Prostate gland (tissue), 2 donors: ENCODE data around the gene IL32. TPM values are rescaled to one million over a fixed set of nuclear protein-coding genes. Genes with fewer than 3 reads are reported as not detected.

Experiments
- DNase-seq: peaks from one replicate; pipeline ENCODE4 v3.0.0-alpha.2; 2019; ENCODE audit warnings: low spot score
- H3K27ac ChIP-seq, 2 donors: fragments of 200-600 bp; sonication (generic); 2 replicates each; pipeline ENCODE4 v1.5.1; 2017 to 2019
- H3K27me3 ChIP-seq: fragments of 200-600 bp; sonication (generic); replicated peaks from 2 replicates; pipeline ENCODE4 v1.5.1; 2019; ENCODE audit not compliant: insufficient read depth
- H3K36me3 ChIP-seq, 2 donors: fragments of 200-600 bp; sonication (generic); 1 replicate in 1 of 2; 2 replicates in 1 of 2; pipeline versions ENCODE4 v1.5.1 to v1.8.1; 2017 to 2019
- H3K4me1 ChIP-seq: fragments of 200-600 bp; sonication (generic); replicated peaks from 2 replicates; pipeline ENCODE4 v1.5.1; 2019
- H3K4me3 ChIP-seq, 2 donors: fragments of 200-600 bp; sonication (generic); 2 replicates each; pipeline ENCODE4 v1.5.1; 2017 to 2019
- H3K9me3 ChIP-seq: fragments of 200-600 bp; sonication (generic); 2 replicates; pipeline ENCODE4 v1.5.1; 2017
- POLR2A ChIP-seq: fragments of 450-650 bp; IDR thresholded peaks from one replicate; pipeline ENCODE4 v1.6.1; 2016; ENCODE audit warnings: antibody characterized with exemption, mild to moderate bottlenecking
- POLR2AphosphoS5 ChIP-seq: sonication (generic); formaldehyde crosslinking; IDR thresholded peaks from one replicate; pipeline ENCODE4 v1.6.1; 2017; ENCODE audit warnings: antibody characterized with exemption
- WGBS: methylation state at CpG from one replicate; pipeline ENCODE4 v1.1.5; 2018; 5-methylcytosine and 5-hydroxymethylcytosine counted together
- intact Hi-C: fragments of 100-400 bp; cut with DNase I; formaldehyde crosslinking; loops from one replicate; pipeline ENCODE4 v1.14.2; 2022
- total RNA-seq, 2 donors: library from RNA; depleted of rRNA; stranded (reverse); fragments of >200 nt; gene quantifications; one replicate each; pipeline ENCODE4 v1.1.0, GENCODE V29; 2016
- TF ChIP-seq, protein P1 (sequence below), 4 experiments: fragments of 200-600 bp in 2 of 4; fragments of 450-650 bp in 2 of 4; sonication (generic) in 2 of 4; IDR thresholded peaks; 1 replicate in 3 of 4; 2 replicates in 1 of 4; pipeline ENCODE4 v1.5.1; 2016 to 2019; ENCODE audit warnings: antibody characterized with exemption in 4 of 4, mild to moderate bottlenecking in 2 of 4, moderate library complexity in 2 of 4

The IL32 gene
- total RNA-seq, 2 donors from 2014 or later, result 13.5 to 33.3 TPM

DNA sequence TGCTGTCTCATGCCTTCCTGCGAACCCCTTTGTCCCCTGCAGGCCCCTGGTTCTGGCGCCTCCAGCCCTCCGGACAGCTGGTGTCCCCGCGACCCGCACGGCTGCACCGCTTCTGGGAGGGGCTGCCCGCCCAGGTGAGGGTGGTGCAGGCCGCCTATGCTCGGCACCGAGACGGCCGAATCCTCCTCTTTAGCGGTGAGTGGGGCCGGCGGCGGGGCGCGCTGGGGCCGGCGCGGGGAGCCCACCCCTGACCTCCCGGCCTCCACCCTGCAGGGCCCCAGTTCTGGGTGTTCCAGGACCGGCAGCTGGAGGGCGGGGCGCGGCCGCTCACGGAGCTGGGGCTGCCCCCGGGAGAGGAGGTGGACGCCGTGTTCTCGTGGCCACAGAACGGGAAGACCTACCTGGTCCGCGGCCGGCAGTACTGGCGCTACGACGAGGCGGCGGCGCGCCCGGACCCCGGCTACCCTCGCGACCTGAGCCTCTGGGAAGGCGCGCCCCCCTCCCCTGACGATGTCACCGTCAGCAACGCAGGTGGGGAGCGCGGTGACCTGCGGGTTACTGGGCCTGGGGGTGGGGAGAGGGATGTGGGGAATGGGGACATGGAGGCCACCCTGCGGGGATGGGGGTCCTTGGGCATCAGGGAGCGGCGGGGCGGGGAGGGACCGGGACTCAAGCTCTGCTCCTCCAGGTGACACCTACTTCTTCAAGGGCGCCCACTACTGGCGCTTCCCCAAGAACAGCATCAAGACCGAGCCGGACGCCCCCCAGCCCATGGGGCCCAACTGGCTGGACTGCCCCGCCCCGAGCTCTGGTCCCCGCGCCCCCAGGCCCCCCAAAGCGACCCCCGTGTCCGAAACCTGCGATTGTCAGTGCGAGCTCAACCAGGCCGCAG, 7.1 kb upstream of the IL32 start:
- no peaks in the 10 kb centered on the region for H3K36me3 ChIP-seq
- peak overlapping the region; percentile 92 to 93 for H3K4me3 ChIP-seq
- intact Hi-C loops, result loop anchor here (5.0 kb wide), 1 partner anchor 69 kb away; no protein-coding TSS in a partner anchor
- 12% methylated on average over 35 of the region's 77 CpGs for WGBS
- peak; percentile 47 for DNase-seq
- no peak for TF ChIP-seq POLR2AphosphoS5
- TF ChIP-seq, protein P1, sequence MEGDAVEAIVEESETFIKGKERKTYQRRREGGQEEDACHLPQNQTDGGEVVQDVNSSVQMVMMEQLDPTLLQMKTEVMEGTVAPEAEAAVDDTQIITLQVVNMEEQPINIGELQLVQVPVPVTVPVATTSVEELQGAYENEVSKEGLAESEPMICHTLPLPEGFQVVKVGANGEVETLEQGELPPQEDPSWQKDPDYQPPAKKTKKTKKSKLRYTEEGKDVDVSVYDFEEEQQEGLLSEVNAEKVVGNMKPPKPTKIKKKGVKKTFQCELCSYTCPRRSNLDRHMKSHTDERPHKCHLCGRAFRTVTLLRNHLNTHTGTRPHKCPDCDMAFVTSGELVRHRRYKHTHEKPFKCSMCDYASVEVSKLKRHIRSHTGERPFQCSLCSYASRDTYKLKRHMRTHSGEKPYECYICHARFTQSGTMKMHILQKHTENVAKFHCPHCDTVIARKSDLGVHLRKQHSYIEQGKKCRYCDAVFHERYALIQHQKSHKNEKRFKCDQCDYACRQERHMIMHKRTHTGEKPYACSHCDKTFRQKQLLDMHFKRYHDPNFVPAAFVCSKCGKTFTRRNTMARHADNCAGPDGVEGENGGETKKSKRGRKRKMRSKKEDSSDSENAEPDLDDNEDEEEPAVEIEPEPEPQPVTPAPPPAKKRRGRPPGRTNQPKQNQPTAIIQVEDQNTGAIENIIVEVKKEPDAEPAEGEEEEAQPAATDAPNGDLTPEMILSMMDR (IDR thresholded peaks at IDR 0.05), result peak in 1 of 4 experiments; percentile 26
- TF ChIP-seq POLR2A, result no peak
- peak overlapping the region; percentile 74 to 76 for H3K27ac ChIP-seq
- H3K27me3 ChIP-seq, result no peaks in the 10 kb centered on the region
- no peaks in the 10 kb centered on the region for H3K9me3 ChIP-seq
- peaks cover 7% of the 10 kb centered on the region for H3K4me1 ChIP-seq

DNA sequence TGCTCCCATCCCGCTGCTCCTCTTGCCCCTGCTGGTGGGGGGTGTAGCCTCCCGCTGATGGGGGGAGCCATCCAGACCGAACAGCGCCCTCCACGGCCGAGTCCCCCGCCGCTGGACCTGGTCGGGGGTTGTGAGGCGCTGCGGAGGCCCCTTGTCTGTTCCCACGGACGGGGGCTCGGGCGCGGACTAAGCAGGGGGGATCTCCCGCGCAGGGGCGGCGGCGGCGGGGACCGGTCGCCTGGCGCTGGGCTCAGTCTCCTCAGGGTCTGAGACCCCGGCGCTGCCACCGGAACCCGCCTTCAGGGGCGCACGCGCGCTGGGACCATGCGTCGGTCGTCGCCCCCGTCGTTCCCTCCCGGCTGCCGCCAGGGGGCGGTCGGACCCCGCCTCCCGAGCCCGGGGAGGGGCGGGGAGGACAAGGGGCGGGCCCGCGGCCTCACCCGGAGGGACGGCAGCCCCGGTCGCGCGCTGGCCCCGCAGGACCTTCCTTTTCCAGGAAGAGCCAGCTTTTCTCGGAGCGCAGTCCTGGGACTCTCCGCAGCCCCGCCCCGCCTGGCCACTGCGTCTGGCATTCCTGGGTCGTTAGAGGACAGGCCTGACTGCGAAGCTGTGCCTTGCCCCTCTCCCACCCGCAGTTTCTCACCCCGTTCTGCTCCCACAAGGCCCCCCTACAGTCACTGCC, 6.3 kb upstream of the IL32 start:
- TF ChIP-seq POLR2A, result peak; percentile 19
- TF ChIP-seq, protein P1 (IDR thresholded peaks at IDR 0.05), result peak; percentile 86 to 98 (median 97)
- peak; percentile 66 for TF ChIP-seq POLR2AphosphoS5
- intact Hi-C loops, result loop anchor here (5.0 kb wide), 1 partner anchor 68 kb away; no protein-coding TSS in a partner anchor
- Histone ChIP-seq H3K9me3 (no peaks in the 10 kb centered on the region), H3K27ac (peak overlapping the region; percentile 74 to 76), H3K4me1 (peaks cover 7% of the 10 kb centered on the region), H3K36me3 (no peaks in the 10 kb centered on the region), H3K4me3 (peak overlapping the region; percentile 92 to 93), H3K27me3 (no peaks in the 10 kb centered on the region)
- peak; percentile 72 for DNase-seq
- 2% methylated on average over 55 of the region's 67 CpGs for WGBS

DNA sequence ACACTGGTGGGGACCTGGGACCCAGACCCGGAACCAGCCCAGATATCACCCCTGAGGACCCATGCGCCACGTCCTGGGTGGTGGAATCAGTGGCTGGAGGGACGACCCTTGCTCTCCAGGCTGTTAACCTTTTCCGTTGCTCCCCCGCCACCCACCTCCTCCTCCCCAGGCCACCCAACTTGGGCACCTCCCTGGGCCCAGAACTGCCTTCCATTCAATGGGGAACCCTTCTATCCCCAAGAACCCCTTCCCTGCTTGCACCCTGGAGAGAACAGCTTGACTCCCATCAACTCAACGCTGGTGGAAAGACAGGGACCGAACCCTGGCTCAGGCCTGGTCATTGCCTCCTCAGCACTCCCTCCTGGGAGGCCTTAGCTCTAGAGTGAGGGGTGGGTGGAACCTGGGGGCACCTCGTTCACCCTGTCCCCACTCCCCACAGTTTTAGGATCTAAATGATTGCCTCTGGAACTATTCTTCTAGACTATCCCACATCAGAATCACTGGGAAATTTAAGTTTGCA, 5.7 kb upstream of the IL32 start:
- Histone ChIP-seq H3K4me1 (peaks cover 7% of the 10 kb centered on the region), H3K4me3 (peak overlapping the region; percentile 92 to 93), H3K27me3 (no peaks in the 10 kb centered on the region), H3K9me3 (no peaks in the 10 kb centered on the region), H3K36me3 (no peaks in the 10 kb centered on the region), H3K27ac (peak overlapping the region; percentile 74 to 76)
- intact Hi-C loops, result loop anchor here (2.0 to 5.0 kb wide), 2 partner anchors 68 to 107 kb away; no protein-coding TSS in a partner anchor
- TF ChIP-seq, protein P1 (IDR thresholded peaks at IDR 0.05), result no peak
- TF ChIP-seq POLR2AphosphoS5 (no peak), POLR2A (no peak)
- WGBS, result 57% methylated on average over 9 of the region's 9 CpGs
- DNase-seq, result no peak

DNA sequence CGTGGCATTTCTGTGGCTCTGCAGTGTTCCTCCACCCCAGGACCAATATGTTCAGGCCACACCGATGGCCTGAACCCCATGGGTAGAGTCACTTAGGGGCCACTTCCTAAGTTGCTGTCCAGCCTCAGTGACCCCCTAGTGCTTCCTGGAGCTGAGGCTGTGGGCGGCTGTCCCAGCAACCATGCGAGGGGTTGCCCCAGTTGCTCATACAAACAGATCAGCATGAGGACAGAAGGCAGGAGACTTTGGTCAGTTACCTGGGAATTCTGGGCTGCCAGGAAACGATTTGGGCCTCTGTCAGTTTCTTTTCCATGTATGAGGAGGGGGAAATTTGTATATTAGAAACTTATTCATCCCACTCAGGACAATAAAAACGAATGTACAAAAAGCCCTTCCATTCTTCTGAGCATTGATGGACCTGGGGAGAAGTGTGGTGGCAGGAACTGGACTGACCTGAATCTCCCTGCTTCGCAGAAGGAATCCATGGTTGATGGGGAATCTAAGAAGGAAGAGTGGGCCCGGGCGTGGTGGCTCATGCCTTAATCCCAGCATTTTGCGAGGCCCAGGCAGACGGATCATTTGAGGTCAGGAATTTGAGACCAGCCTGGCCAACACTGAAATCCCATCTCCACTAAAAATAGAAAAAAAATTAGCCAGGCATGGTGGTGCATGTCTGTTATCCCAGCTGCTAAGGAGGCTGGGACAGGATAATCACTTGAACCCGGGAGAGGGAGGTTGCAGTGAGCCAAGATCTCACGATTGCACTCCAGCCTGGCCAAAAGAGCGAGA, 4.9 kb upstream of the IL32 start:
- WGBS, result 74% methylated on average over 14 of the region's 14 CpGs
- Histone ChIP-seq H3K27me3 (no peaks in the 10 kb centered on the region), H3K4me3 (no peak overlapping the region), H3K4me1 (peaks cover 7% of the 10 kb centered on the region), H3K27ac (no peak overlapping the region), H3K36me3 (no peaks in the 10 kb centered on the region), H3K9me3 (no peaks in the 10 kb centered on the region)
- intact Hi-C loops, result loop anchor here (2.0 kb wide), 1 partner anchor 106 kb away; no protein-coding TSS in a partner anchor
- DNase-seq, result no peak
- TF ChIP-seq POLR2A (no peak), POLR2AphosphoS5 (no peak)
- TF ChIP-seq, protein P1 (IDR thresholded peaks at IDR 0.05), result no peak
